Breast epithelium (tissue), 3 donors: ENCODE results near the gene ZNF831.

Experiments
- POLR2A ChIP-seq: fragments of 450-650 bp; IDR thresholded peaks from one replicate; pipeline ENCODE4 v1.6.1; 2016; ENCODE audit warnings: antibody characterized with exemption, mild to moderate bottlenecking, moderate library complexity
- POLR2AphosphoS5 ChIP-seq, 3 donors: sonication (generic); formaldehyde crosslinking; IDR thresholded peaks; one replicate each; pipeline ENCODE4 v1.6.1; 2017; ENCODE audit warnings: antibody characterized with exemption in 3 of 3
- TF ChIP-seq, protein P1 (sequence below), 3 donors: fragments of 450-650 bp; IDR thresholded peaks; one replicate each; pipeline ENCODE4 v1.5.1; 2016 to 2017; ENCODE audit warnings: antibody characterized with exemption in 3 of 3, mild to moderate bottlenecking in 3 of 3, moderate library complexity in 3 of 3

DNA sequence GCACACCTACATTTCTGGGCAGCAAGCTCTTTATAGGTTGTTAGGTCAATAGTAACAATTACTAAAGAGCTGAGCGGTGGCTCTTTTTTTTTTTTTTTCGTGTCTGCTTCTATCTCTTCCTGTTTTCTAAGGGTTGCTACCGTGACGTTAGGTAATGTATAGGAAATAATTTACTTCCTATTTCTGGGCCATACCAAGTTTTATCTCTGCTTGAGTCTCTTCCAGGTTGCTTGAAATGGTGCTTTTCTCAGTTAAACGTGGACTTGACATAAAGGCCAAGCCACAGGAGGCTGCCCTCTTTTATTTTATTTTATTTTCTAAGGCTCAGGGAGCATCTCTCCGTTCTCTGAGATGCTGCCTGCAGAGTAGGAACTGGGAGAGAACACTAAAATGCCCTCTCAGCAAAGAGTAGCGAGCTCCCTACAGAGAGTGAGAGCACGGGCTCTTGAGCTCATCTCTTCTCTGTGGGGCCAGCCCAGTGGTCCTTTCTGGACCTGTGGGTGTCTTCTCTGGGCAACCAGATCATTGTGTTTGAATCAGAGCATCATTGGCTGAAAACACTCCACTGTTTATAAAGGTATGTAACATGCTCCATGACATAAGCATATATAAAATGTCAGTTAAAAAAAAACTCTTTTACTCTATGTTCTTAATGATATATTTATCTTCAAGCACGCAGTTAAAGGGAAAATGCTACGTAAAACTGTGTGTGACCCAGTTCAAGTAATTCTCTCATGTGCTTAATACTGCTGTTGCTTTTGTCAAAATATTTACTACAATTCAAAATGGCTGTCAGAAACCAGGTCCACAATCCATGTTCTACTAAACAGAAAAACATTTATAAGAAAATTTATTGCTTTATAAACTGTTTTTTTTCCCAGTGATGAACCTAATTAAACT, at the start of gene ZNF831:
- TF ChIP-seq, protein P1, sequence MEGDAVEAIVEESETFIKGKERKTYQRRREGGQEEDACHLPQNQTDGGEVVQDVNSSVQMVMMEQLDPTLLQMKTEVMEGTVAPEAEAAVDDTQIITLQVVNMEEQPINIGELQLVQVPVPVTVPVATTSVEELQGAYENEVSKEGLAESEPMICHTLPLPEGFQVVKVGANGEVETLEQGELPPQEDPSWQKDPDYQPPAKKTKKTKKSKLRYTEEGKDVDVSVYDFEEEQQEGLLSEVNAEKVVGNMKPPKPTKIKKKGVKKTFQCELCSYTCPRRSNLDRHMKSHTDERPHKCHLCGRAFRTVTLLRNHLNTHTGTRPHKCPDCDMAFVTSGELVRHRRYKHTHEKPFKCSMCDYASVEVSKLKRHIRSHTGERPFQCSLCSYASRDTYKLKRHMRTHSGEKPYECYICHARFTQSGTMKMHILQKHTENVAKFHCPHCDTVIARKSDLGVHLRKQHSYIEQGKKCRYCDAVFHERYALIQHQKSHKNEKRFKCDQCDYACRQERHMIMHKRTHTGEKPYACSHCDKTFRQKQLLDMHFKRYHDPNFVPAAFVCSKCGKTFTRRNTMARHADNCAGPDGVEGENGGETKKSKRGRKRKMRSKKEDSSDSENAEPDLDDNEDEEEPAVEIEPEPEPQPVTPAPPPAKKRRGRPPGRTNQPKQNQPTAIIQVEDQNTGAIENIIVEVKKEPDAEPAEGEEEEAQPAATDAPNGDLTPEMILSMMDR (IDR thresholded peaks at IDR 0.05), result no peak
- TF ChIP-seq POLR2A, result no peak
- TF ChIP-seq POLR2AphosphoS5 (IDR thresholded peaks at IDR 0.05), result no peak
